Activated naive CD4-positive, alpha-beta T cell treated with anti-CD3 and anti-CD28 coated beads for 36 hours (primary cell): ENCODE data around the gene SCNN1G. TPM values are rescaled to one million over a fixed set of nuclear protein-coding genes. Genes with fewer than 3 reads are reported as not detected.

Experiments used
- CTCF ChIA-PET: fragments of 350-600 bp; sonication (Branson Sonifier 250); formaldehyde crosslinking; loops from one replicate; lab custom pipeline; 2021; ENCODE audit warnings: antibody characterized with exemption; lab: Charles Lee
- DNase-seq: peaks from one replicate; pipeline ENCODE4 v3.0.0-alpha.2; 2020
- H3K27ac Mint-ChIP-seq: one replicate; pipeline ENCODE4 v1.8.0; 2021; ENCODE audit warnings: mild to moderate bottlenecking, mixed read lengths
- H3K27me3 Mint-ChIP-seq: one replicate; pipeline ENCODE4 v1.8.0; 2021; ENCODE audit warnings: low read depth, mixed read lengths
- H3K36me3 Mint-ChIP-seq: one replicate; pipeline ENCODE4 v1.8.0; 2021; ENCODE audit warnings: low read depth, mixed read lengths
- H3K4me1 Mint-ChIP-seq: one replicate; pipeline ENCODE4 v1.8.0; 2021; ENCODE audit warnings: low read depth, mixed read lengths
- H3K4me3 Mint-ChIP-seq: one replicate; pipeline ENCODE4 v1.8.0; 2021; ENCODE audit warnings: mild to moderate bottlenecking, moderate library complexity, mixed read lengths
- H3K9me3 Mint-ChIP-seq: one replicate; pipeline ENCODE4 v1.8.0; 2021; ENCODE audit warnings: mixed read lengths
- intact Hi-C: fragments of 100-400 bp; cut with micrococcal nuclease; formaldehyde crosslinking; loops from one replicate; pipeline ENCODE4 v1.15.1; 2023
- total RNA-seq, 2 experiments: library from RNA; stranded (reverse); gene quantifications; one replicate each; pipeline ENCODE4 v1.2.3, GENCODE V29; 2021

The SCNN1G gene
- total RNA-seq, 2 experiments from 2014 or later, result not detected

GRCh38 chr16:23158114-23158513 lies 24.4 kb upstream of the SCNN1G start:
- DNase-seq, result no peak
- H3K36me3 Mint-ChIP-seq, result no peaks in the 10 kb centered on the region
- H3K27me3 Mint-ChIP-seq, result peaks cover 6% of the 10 kb centered on the region
- no peak overlapping the region for H3K27ac Mint-ChIP-seq
- peaks cover 7% of the 10 kb centered on the region for H3K4me1 Mint-ChIP-seq
- H3K4me3 Mint-ChIP-seq, result no peak overlapping the region
- no peaks in the 10 kb centered on the region for H3K9me3 Mint-ChIP-seq
- CTCF ChIA-PET, result no interaction called here
- intact Hi-C loops, result no loop called here

- H3K27me3 Mint-ChIP-seq, result peaks cover 15% of the 10 kb centered on the region
Measured at GRCh38 chr16:23160082-23160481, 22.5 kb upstream of the SCNN1G start.

GRCh38 chr16:23160574-23160973 lies 22.0 kb upstream of the SCNN1G start:
- Mint-ChIP-seq H3K36me3 (no peaks in the 10 kb centered on the region), H3K9me3 (no peaks in the 10 kb centered on the region), H3K27ac (no peak overlapping the region), H3K4me3 (no peak overlapping the region), H3K4me1 (peaks cover 7% of the 10 kb centered on the region), H3K27me3 (peaks cover 19% of the 10 kb centered on the region)
- DNase-seq, result no peak
- intact Hi-C loops, result no loop called here
- CTCF ChIA-PET, result no interaction called here

More at GRCh38 chr16:23160082-23160481, 22.5 kb upstream of the SCNN1G start:
- H3K36me3 Mint-ChIP-seq, result no peaks in the 10 kb centered on the region
- no peak overlapping the region for H3K27ac Mint-ChIP-seq
- H3K4me3 Mint-ChIP-seq, result no peak overlapping the region
- DNase-seq, result no peak
- H3K9me3 Mint-ChIP-seq, result no peaks in the 10 kb centered on the region
- CTCF ChIA-PET, result no interaction called here
- H3K4me1 Mint-ChIP-seq, result peaks cover 7% of the 10 kb centered on the region
- intact Hi-C loops, result no loop called here

- Mint-ChIP-seq H3K27ac (no peak overlapping the region), H3K27me3 (peaks cover 25% of the 10 kb centered on the region), H3K36me3 (no peaks in the 10 kb centered on the region), H3K4me3 (no peak overlapping the region), H3K9me3 (no peaks in the 10 kb centered on the region), H3K4me1 (no peaks in the 10 kb centered on the region)
- no peak for DNase-seq
- CTCF ChIA-PET, result no interaction called here
- intact Hi-C loops, result no loop called here
Measured at GRCh38 chr16:23163921-23164320, 18.6 kb upstream of the SCNN1G start.

- CTCF ChIA-PET, result no interaction called here
- no peak for DNase-seq
- H3K4me3 Mint-ChIP-seq, result no peak overlapping the region
- H3K27ac Mint-ChIP-seq, result no peak overlapping the region
- no peaks in the 10 kb centered on the region for H3K36me3 Mint-ChIP-seq
- H3K9me3 Mint-ChIP-seq, result no peaks in the 10 kb centered on the region
- peaks cover 25% of the 10 kb centered on the region for H3K27me3 Mint-ChIP-seq
- no peaks in the 10 kb centered on the region for H3K4me1 Mint-ChIP-seq
- intact Hi-C loops, result no loop called here
Measured at GRCh38 chr16:23164736-23165135, 17.8 kb upstream of the SCNN1G start.

- H3K4me3 Mint-ChIP-seq, result no peak overlapping the region
- no peak overlapping the region for H3K27ac Mint-ChIP-seq
- H3K36me3 Mint-ChIP-seq, result no peaks in the 10 kb centered on the region
- CTCF ChIA-PET, result interaction anchor here (0.6 kb wide), 1 partner anchor 297 kb away, joined by 3 read pairs; no protein-coding TSS in a partner anchor
- no peaks in the 10 kb centered on the region for H3K9me3 Mint-ChIP-seq
- H3K4me1 Mint-ChIP-seq, result no peaks in the 10 kb centered on the region
- no peak for DNase-seq
- H3K27me3 Mint-ChIP-seq, result peaks cover 36% of the 10 kb centered on the region
- intact Hi-C loops, result no loop called here
Measured at GRCh38 chr16:23172583-23172982, 10.0 kb upstream of the SCNN1G start.

GRCh38 chr16:23172994-23173393 lies 9.6 kb upstream of the SCNN1G start:
- no peaks in the 10 kb centered on the region for H3K9me3 Mint-ChIP-seq
- H3K27ac Mint-ChIP-seq, result no peak overlapping the region
- intact Hi-C loops, result no loop called here
- H3K4me3 Mint-ChIP-seq, result no peak overlapping the region
- no peaks in the 10 kb centered on the region for H3K36me3 Mint-ChIP-seq
- CTCF ChIA-PET, result interaction anchor here (0.6 kb wide), 1 partner anchor 17 kb away, joined by 6 read pairs; no protein-coding TSS in a partner anchor
- no peaks in the 10 kb centered on the region for H3K4me1 Mint-ChIP-seq
- peaks cover 34% of the 10 kb centered on the region for H3K27me3 Mint-ChIP-seq
- DNase-seq, result no peak

- no peaks in the 10 kb centered on the region for H3K36me3 Mint-ChIP-seq
- H3K4me1 Mint-ChIP-seq, result no peaks in the 10 kb centered on the region
- peaks cover 41% of the 10 kb centered on the region for H3K27me3 Mint-ChIP-seq
- H3K27ac Mint-ChIP-seq, result no peak overlapping the region
- CTCF ChIA-PET, result no interaction called here
- intact Hi-C loops, result no loop called here
- no peak overlapping the region for H3K4me3 Mint-ChIP-seq
- no peaks in the 10 kb centered on the region for H3K9me3 Mint-ChIP-seq
- peak; percentile 12 for DNase-seq
Measured at GRCh38 chr16:23174622-23175021, 7.9 kb upstream of the SCNN1G start.

- no peaks in the 10 kb centered on the region for H3K4me1 Mint-ChIP-seq
- H3K9me3 Mint-ChIP-seq, result no peaks in the 10 kb centered on the region
- H3K27me3 Mint-ChIP-seq, result peaks cover 47% of the 10 kb centered on the region
- H3K27ac Mint-ChIP-seq, result no peak overlapping the region
- no peak for DNase-seq
- intact Hi-C loops, result no loop called here
- H3K4me3 Mint-ChIP-seq, result no peak overlapping the region
- CTCF ChIA-PET, result interaction anchor here (0.6 to 1.7 kb wide), 3 partner anchors 207 to 260 kb away, joined by 3 to 7 read pairs (median 3); no protein-coding TSS in a partner anchor
- no peaks in the 10 kb centered on the region for H3K36me3 Mint-ChIP-seq
Measured at GRCh38 chr16:23175651-23176050, 6.9 kb upstream of the SCNN1G start.

GRCh38 chr16:23181506-23181905 lies 1.0 kb upstream of the SCNN1G start:
- peaks cover 7% of the 10 kb centered on the region for H3K4me1 Mint-ChIP-seq
- no peaks in the 10 kb centered on the region for H3K36me3 Mint-ChIP-seq
- H3K27me3 Mint-ChIP-seq, result peaks cover 52% of the 10 kb centered on the region
- no peaks in the 10 kb centered on the region for H3K9me3 Mint-ChIP-seq
- DNase-seq, result no peak
- intact Hi-C loops, result loop anchor here (5.0 kb wide), 1 partner anchor 186 kb away; no protein-coding TSS in a partner anchor
- no peak overlapping the region for H3K27ac Mint-ChIP-seq
- CTCF ChIA-PET, result interaction anchor here (0.5 to 5.7 kb wide), 6 partner anchors 33 to 261 kb away, joined by 3 to 65 read pairs (median 3); no protein-coding TSS in a partner anchor
- no peak overlapping the region for H3K4me3 Mint-ChIP-seq

- peaks cover 7% of the 10 kb centered on the region for H3K4me1 Mint-ChIP-seq
- CTCF ChIA-PET, result interaction anchor here (0.6 to 5.7 kb wide), 5 partner anchors 33 to 530 kb away, joined by 3 to 65 read pairs (median 3); no protein-coding TSS in a partner anchor
- H3K9me3 Mint-ChIP-seq, result no peaks in the 10 kb centered on the region
- no peaks in the 10 kb centered on the region for H3K36me3 Mint-ChIP-seq
- intact Hi-C loops, result loop anchor here (1.0 to 5.0 kb wide), 4 partner anchors 33 to 415 kb away; partner anchors contain the start of genes NDUFAB1 and USP31
- peak overlapping the region; percentile 30 for H3K4me3 Mint-ChIP-seq
- peaks cover 55% of the 10 kb centered on the region for H3K27me3 Mint-ChIP-seq
- no peak overlapping the region for H3K27ac Mint-ChIP-seq
- DNase-seq, result peak; percentile 88
Measured at GRCh38 chr16:23182206-23182678, 303 bp upstream of the SCNN1G start.

- intact Hi-C loops, result loop anchor here (2.0 to 5.0 kb wide), 2 partner anchors 184 to 413 kb away; partner anchors contain the start of gene NDUFAB1
- no peak overlapping the region for H3K4me3 Mint-ChIP-seq
- no peak for DNase-seq
- peaks cover 7% of the 10 kb centered on the region for H3K4me1 Mint-ChIP-seq
- H3K27ac Mint-ChIP-seq, result no peak overlapping the region
- no peaks in the 10 kb centered on the region for H3K36me3 Mint-ChIP-seq
- CTCF ChIA-PET, result interaction anchor here (0.6 to 5.7 kb wide), 2 partner anchors 251 to 314 kb away, joined by 3 to 65 read pairs; no protein-coding TSS in a partner anchor
- H3K27me3 Mint-ChIP-seq, result peaks cover 59% of the 10 kb centered on the region
- H3K9me3 Mint-ChIP-seq, result no peaks in the 10 kb centered on the region
Measured at GRCh38 chr16:23183543-23183862, 958 bp downstream of the SCNN1G start.

- Mint-ChIP-seq H3K4me1 (peaks cover 7% of the 10 kb centered on the region), H3K27ac (no peak overlapping the region), H3K27me3 (peaks cover 53% of the 10 kb centered on the region), H3K4me3 (no peak overlapping the region), H3K36me3 (no peaks in the 10 kb centered on the region), H3K9me3 (no peaks in the 10 kb centered on the region)
- intact Hi-C loops, result no loop called here
- DNase-seq, result no peak
- CTCF ChIA-PET, result interaction anchor here (5.7 kb wide), 1 partner anchor 249 kb away, joined by 65 read pairs; no protein-coding TSS in a partner anchor
Measured at GRCh38 chr16:23185656-23186055, 3.1 kb downstream of the SCNN1G start.
